ENCODE measurements around the gene LMBR1.
"Not testable (repeated sequence)": the region's sequence is repeated elsewhere in the genome, so short reads cannot be mapped to it uniquely, and the experiment has no call there.

The LMBR1 gene

GRCh38 chr7:156752367-156753228 lies 140.4 kb downstream of the LMBR1 start:
- DNase-seq, result no peak

- no peak for DNase-seq
Measured at GRCh38 chr7:156751319-156751718, 141.7 kb downstream of the LMBR1 start.

GRCh38 chr7:156747718-156748117 lies 145.3 kb downstream of the LMBR1 start:
- no peak for DNase-seq

GRCh38 chr7:156746891-156747290 lies 146.1 kb downstream of the LMBR1 start:
- DNase-seq, result no peak

- no peak for DNase-seq
Measured at GRCh38 chr7:156739596-156739995, 153.4 kb downstream of the LMBR1 start.

- no peak for DNase-seq
Measured at GRCh38 chr7:156735851-156736250, 157.1 kb downstream of the LMBR1 start.

GRCh38 chr7:156733638-156734037 lies 159.3 kb downstream of the LMBR1 start:
- DNase-seq, result no peak

GRCh38 chr7:156732091-156732625 lies 160.8 kb downstream of the LMBR1 start:
- no peak for DNase-seq

- no peak for DNase-seq
Measured at GRCh38 chr7:156731651-156732050, 161.3 kb downstream of the LMBR1 start.

GRCh38 chr7:156725936-156726335 lies 167.0 kb downstream of the LMBR1 start:
- DNase-seq, result no peak

- DNase-seq, result no peak
Measured at GRCh38 chr7:156725073-156725472, 167.9 kb downstream of the LMBR1 start.

- no peak for DNase-seq
Measured at GRCh38 chr7:156722043-156722826, 170.7 kb downstream of the LMBR1 start.

GRCh38 chr7:156703773-156704482 lies 189.1 kb downstream of the LMBR1 start:
- DNase-seq, result no peak

- DNase-seq, result no peak
Measured at GRCh38 chr7:156703209-156703608, 189.8 kb downstream of the LMBR1 start.

- no peak for DNase-seq
Measured at GRCh38 chr7:156702399-156702798, 190.6 kb downstream of the LMBR1 start.

GRCh38 chr7:156701787-156702186 lies 191.2 kb downstream of the LMBR1 start:
- not testable (repeated sequence) for DNase-seq

GRCh38 chr7:156698512-156698911 lies 194.5 kb downstream of the LMBR1 start:
- DNase-seq, result not testable (repeated sequence)

GRCh38 chr7:156697283-156697682 lies 195.7 kb downstream of the LMBR1 start:
- DNase-seq, result not testable (repeated sequence)

- no peak for DNase-seq
Measured at GRCh38 chr7:156693627-156694026, 199.4 kb downstream of the LMBR1 start.

GRCh38 chr7:156692849-156693248 lies 200.1 kb downstream of the LMBR1 start:
- DNase-seq, result no peak

- no peak for DNase-seq
Measured at GRCh38 chr7:156691764-156692163, 201.2 kb downstream of the LMBR1 start.

GRCh38 chr7:156684661-156685060 lies 208.3 kb downstream of the LMBR1 start:
- no peak for DNase-seq

GRCh38 chr7:156684251-156684650 lies 208.7 kb downstream of the LMBR1 start:
- no peak for DNase-seq

Data from midbrain (tissue), 1 donor.